Renal pelvis (tissue), 4 donors: ENCODE data around the gene SNN. TPM values are rescaled to one million over a fixed set of nuclear protein-coding genes. Genes with fewer than 3 reads are reported as not detected.

Source experiments
- DNase-seq: peaks from one replicate; pipeline ENCODE4 v3.0.0-alpha.2; 2013
- polyA plus RNA-seq, 3 donors: library from polyadenylated mRNA; unstranded; fragments of 120-200 nt; gene quantifications; one replicate each; pipeline ENCODE4 v1.2.1, GENCODE V29; 2013; ENCODE audit not compliant: insufficient read length in 3 of 3

Gene SNN
- polyA plus RNA-seq, 3 donors = 35.5 to 44.4 (median 38.6) TPM

DNA sequence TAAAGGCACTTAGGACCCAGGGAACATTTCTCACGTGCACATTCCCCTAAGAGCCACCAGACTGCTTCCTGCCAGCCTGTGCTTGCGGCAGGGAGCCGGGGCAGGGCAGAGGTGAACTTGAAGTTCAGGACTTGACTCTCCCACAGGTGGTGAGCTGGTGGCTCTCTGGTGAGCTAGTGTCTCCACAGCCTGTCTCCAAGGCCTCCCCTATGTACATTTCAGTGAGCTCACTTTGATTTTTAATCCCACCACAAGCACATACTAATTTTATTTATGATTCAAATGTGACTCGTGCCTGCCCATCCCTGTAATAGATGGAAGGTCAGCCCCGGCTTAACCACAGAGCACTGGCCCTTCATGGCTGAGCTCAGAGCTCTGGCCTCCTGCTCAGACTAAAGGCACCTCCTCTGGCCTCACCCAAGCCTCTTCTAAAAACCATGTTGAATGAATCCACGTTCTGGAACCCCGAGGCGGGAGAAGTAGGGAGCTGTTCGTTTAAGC lies 9.2 kb downstream of the SNN start:
- no peak for DNase-seq

DNA sequence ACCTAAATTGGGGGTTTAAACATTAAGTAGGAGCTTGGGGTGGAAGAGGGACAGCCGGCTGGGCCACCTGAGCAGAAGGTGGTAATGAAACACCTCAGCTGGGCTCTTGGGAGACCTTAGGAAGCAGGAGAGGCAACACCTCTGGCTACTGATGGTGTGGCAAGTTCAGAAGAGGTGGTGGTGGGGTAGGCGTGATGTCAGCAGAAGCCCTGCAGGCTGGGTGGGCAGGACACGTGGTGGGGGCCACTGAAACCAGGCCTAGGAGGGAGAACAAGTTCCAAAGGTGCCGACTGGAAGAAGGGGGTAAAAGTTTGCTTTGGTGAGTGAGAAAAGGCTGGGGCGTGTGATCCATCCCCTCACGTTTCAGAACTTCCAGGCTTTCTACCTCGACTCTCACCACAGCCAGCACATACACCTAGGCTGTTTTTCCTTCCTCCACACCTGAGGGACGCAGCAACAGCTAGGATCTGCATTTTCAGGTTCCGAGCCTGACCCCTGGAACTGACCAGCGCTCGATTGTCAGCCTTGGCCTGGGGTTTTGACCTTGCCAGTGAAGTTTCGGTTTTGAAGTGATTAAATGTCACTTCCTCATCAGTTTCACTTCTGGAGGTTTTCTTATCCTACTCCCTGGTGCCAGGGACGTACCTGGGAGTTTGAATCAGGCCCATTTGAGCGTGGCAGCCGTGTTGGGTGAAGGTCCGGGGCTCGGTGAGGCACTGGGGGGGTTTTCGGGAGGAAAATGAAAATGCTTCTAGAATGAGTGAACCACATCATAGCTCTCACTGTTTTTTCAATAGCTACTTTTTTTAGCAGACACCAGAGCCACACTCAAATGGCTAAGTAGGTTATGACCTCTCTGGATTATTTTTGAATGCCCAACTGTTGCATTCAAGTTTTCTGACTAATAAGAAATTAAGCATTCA lies 10.0 kb downstream of the SNN start:
- DNase-seq = no peak

DNA sequence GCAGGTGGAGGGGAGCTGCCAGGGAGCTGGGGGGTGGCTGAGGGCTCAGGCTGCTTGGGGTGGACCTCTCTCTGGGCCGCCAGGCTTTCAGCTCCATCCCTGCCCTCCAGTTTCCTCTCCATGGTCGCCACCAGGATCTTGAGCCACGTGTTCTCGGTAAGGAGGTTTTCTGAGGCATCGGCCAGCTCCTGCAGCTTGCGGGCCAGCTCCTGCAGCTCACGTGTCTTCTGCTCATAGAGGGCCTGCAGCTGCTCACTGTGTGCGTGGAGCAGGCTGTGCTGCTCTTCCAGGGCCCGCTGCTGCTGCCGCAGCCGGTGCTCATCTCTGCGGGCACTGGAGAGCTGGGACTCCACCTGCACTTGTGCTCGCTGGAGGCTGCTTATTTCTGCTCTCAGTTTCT lies 11.0 kb downstream of the SNN start:
- no peak for DNase-seq

DNA sequence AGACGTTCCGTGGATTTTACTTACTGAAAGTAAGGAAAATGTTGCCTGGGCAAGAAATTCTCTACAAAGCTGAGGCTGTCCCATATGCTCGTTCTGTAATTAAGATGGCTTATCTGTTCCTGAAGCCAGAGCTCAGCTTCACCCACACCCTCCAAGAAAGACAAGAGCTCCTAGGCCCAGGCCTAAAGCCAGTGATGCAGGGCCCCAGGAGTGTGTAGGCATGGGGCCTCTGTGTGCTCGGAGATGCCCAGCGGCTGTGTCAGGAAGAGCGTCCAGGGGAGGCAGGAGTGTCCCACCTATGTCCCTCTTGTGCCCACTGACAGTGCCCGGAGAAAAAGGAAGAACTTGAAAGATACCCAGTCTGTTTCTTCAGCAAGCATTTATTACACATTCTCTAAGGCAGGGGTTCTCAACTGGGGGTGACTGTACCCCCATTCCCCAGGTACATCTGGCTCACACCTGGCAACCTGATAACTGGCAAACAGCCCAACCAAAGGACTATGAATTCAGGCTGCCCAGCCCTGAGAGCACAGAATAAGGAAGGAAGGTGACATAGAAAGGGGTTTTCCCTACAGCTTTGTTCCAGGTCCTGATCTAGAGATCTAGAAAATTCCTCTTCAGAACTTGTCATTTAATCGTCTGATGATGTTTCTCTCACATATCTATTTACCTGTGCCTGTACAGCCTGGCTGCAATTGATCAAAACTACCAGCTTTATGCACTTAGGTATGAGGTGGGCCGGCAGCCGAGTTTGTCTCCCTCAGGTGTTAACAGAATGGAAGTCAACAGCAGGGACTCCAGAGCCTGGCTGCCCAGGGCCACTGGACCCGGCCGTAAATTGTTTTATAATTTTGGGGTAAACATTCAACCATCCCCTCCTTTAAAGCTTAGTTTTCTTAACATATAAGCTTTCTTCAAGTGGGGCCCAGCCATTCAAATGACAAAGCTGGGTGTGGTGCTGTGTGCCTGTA lies 12.0 kb downstream of the SNN start:
- no peak for DNase-seq

DNA sequence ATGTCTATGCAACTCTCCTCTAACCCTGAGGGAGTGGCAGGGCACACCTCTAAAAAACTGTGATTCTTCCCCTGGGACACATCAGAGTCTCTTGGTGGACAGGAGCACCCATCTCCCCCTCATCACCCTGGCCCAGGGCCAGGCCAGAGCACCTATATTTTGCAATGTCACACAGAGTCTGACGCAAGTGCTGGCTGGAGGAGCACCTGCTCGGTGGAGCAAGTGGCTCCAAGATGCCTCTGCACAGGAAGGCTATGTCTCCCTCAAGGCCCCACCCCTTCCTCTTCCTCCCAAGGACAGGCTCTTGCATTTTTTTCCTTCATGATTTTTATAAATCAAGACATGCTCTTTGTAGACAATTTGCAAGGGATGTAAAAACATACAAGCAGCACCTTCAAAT lies 13.3 kb downstream of the SNN start:
- DNase-seq = no peak

DNA sequence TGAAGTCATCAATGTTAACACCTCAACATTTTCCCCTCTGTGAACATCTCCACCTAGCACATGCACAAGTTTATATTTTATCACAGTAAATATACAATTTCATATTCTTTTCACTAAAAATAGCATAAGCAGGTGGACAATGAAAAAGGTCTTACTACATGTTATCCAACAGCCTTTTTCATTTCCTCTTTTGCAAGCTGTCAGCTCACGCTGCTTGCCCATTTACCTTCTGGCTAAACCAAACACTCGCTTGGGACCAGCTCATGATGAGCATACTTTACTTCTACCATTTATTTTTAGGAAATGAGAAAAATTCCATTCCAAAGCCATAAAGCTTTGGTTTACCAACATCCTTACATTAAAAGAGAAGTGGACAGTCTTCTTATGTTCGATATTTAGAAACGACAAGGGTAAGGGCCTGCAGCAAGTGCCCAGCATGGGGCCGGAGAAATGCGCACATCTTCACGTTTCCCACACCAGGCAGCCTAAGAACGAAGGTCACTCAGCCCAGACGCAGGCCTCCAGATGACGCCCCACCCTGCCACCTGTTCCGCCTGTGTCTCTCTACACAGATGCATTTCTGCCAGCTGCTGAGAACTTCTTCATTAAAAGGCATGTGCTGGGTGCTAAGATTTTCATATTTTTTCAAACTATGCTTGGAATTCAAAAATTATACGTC lies 13.9 kb downstream of the SNN start:
- no peak for DNase-seq

DNA sequence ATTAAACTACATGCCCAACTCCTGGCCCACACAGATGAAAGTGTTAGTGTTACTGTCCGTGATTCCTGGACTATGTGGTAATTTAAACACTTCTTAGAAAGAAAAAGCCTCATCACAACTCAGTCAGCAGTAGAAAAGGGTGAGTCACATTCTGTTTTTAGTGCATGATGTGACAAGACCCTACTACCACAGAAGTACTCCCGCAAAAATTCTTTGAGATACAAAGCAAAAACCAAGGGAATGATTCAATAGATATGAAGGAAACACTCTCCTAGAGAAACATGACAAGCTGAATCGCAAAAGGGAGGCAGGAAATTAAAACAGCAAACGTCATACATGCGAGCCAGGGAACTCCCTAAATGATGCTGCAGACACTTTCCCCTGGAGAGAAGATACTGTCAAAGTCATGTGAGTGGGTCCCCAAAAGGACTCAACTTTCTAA lies 14.4 kb downstream of the SNN start:
- no peak for DNase-seq

DNA sequence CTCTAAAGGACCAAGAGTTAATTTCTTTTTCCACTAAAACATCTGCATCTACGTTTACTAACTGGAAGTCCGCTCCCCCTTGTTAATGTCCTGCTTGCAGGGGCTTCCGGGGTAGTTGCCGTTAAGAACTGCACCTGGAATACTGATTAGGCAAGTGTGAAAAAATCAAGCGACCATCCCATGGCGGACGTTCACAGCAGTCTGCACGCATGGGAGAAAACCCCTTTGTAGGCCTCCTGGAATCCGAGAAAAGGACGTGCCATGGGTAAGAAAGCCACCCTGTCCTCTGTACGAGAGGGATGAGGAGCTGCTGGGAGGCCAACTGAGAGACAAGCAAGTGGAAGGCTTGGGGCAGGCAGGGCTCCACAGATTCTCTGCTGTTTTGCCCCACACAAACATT lies 14.9 kb downstream of the SNN start:
- no peak for DNase-seq

DNA sequence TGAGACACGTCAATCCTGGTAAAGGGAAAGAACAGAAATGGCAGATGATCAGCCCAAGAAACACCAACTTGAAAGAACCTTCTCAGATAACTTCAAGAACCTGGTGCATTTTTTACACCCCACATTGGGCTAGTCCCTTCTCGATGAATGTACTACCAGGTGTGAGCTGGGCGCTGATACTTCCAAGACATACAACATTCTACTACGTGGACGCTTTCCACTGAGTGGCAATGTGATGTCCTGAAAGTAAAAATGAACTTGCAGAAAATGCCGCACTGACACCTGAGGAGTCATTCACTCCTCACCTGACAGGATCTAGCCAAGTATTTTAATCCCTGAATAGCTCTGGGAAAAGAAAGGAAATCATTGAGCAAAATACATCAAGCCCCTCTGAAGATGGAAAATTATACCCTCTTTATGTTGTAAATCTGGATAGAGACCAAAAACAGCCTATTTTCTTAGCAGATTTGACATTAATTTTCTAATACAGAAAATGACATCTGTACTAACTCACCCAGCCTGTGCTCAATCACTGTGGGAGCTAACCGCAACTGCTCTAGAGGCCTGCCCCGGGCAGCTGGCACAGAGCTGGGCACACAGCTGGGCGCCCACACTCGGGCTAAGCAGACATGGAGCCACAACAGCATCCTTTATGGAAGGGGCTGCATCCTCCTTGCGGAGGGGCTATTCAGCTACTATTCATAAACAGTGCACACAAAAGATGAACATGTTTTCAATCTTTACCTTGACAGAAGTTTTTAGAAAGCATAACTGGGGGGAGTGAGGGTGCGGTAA lies 16.2 kb downstream of the SNN start:
- DNase-seq = no peak

DNA sequence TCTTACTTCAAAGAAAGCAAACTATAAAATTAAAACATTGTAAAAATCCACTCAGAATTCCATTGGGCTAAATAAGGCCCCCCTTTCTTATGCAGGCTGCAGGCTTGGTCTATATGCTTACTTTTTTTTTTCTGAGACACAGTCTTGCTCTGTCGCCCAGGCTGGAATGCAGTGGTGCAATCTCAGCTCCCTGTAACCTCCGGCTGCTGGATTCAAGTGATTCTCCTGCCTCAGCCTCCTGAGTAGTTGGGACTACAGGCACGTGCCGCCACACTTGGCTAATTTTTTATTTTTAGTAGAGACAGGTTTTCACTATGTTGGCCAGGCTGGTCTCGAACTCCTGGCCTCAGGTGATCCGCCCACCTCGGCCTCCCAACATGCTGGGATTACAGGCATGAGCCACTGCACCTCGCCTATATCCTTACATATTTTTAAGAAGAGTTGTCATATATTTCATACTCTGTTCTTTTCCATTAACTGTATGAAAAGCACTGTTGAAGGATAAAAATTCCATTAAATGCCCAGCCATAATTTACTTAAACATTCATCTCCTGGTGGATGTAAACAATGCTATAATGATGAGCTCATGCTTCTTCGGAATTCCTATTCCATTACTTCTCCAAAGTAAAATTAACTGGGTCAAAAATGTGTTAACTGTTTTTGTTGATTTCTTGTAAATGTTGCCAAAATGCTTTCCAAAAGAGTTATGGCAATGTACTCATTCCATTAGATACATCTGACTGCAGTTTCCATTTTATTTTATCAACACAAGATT lies 17.8 kb downstream of the SNN start:
- no peak for DNase-seq

DNA sequence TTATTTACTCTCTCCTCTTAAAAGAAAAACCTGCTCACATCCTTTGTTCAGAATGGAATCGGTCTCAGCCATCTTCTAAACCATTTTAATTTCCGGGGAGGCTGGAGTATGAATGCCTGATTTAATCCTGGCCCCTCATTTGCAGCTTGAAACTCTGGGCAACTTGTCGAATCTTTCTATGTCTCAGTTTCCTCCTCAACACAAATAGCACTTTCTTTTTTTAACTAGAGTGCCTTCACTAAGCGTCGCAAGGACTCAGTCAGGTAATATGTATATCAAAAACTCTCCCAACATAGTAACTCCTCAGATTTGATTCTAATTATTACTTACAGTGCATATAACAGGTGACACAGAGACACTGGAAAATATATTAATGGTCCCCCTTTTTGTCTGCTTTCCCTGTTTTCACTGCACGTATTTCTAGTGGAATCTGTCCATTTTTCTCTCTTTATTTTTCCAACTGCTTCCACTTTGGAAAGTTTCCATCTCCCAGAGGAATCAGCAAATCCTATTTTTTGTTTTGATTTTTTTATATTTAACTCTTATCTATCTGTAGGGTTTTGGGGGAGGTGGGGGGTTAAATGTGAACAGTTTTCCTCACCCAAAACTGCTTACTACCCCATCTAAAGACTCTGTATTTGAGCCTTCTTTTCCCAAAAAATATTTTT lies 18.6 kb downstream of the SNN start:
- no peak for DNase-seq

DNA sequence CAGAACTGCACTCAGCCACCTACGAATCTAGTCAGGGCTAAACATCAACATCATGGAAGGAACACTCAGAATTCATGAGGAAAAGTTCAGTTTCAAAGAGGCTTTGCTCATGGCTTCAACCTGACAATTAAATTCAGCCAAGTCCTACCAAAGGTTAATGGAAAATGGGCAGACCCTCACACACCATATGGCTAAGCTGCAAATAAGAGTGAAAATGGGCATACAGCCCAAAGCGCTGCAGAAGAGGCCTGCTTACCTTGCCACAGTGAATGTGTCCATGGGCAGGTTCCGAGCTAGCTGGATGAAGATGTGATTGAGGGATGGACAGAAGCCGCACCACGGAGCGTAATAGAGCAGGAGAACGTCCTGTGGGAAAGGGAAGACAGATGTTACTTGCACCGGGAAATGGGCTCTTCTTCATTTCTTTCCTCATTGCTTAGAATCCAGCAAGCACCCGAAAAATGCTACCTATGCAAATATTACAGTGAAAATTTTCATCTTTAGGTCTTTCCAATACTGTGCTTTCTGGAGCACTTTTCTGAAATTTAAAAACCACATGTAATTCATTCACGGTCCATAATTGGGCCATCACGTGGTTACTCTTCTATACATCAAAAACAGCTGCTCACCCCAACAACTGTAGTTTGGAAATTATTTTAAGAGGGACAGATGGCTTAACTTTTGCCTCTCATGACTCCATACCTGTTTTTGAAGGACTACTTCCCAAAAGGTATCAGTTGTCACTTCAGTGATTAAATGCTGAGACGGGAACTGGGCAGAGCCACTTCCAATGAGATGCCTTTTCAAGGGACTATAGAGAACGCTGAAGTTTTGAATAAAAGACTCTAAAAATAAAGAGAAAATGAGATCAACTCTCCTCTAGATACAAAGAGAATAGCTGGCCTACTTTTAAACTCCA lies 19.6 kb downstream of the SNN start:
- DNase-seq = no peak

DNA sequence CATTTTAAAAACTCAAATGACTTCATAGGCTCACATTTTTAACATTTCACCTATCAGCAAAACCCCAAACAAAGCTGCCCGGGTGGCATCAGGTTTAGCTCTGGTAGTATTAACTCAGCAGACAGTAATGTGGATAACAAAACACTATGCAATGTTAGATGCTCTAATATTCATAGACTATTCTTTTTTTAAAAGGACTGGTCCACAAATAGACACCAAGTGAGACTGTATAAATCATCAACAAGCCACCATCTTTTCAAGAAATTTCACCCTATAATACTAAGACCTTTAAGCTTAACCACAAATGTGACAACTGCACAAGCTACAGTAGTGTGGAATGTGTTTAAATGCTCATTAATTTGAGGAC lies 20.2 kb downstream of the SNN start:
- DNase-seq = no peak

DNA sequence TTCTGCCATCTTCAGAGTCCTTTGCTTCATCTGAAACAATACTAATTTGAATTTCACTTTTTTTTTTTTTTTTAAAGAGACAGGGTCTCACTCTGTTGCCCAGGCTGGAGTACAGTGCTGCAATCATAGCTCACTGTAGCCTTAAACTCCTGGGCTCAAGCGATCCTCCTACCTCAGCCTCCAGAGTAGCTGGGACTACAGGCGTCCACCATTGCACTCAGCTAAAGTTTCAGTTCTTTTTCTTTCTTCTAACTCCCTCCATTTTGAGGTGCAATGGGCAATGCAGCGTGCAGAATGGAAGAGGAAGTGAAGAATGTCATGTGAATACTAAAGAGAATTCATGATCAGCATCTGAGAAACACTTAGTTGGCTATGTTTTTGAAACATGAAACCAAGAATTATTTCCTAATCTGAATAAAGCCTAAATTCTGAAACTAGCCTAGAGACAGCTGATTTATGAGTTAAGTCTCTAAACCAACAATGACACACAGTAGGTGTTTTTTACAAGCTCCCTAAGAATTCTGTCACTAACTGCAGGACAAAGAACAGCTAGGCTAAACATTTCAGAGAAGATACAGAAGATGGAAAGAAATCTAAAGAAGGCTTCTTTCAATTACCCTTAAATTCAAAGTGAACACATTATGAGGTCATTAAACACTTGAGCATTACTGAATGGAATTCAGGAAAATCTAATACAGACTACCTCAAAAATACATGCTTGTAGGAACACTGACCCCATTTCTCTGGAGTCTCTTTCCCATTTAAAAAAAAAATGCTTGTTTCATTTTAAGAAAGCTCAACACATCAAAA lies 21.0 kb downstream of the SNN start:
- no peak for DNase-seq

DNA sequence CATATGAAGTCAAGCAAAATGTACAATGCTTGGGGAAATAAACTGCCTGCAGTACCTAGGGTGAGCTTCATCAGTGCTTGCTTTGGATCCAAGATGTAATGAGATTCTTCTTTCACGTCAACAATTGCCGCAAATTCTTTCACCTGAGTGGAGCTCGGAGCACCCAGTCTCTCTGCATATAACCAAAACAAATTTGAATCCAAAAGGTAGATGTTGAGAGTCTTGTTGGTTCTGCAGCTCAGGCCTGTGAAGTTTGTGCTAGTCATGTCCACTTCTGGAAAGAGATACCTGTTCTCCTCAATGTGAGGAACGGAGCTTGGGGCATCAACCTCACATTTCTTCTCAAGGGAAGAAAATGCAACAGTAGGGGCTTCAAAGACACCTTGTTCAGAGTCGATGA lies 23.0 kb downstream of the SNN start:
- no peak for DNase-seq

DNA sequence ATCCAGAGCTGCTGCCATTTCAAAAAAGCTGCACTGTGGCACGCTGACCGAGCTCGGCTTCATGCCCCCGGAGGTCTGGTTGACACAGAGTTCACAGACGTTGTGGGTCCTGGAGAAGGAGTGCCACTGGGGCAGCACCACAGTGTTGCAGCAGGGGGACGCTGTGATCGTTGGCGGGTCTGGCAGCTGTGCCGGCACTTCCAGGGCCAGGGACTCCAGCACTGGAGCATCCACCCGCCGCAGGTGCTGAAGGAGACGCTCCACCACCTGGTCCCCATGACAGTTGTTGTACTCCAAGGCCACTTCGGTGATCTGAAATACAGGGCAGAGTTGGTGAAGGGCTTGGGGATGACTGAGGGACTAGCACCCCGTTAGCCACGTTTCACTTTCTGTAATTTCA lies 23.5 kb downstream of the SNN start:
- DNase-seq = no peak

DNA sequence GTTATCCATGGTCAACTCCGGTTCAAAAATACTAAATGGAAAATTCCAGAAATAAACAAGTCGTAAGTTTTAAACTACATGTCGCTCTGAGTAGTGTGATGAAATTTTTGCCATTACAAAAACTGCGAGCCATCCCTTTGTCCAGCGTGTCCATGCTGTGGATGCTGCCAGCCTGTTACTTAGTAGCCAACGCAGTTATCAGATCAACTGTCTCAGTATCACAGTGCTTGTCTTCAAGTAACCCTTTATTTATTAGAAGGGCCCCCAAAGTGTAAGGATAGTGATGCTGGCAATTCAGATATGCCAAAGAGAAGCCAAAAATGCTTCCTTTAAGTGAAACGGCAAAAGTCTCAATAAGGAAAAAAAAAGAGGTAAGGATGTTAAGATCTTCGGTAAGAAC lies 23.9 kb downstream of the SNN start:
- no peak for DNase-seq

DNA sequence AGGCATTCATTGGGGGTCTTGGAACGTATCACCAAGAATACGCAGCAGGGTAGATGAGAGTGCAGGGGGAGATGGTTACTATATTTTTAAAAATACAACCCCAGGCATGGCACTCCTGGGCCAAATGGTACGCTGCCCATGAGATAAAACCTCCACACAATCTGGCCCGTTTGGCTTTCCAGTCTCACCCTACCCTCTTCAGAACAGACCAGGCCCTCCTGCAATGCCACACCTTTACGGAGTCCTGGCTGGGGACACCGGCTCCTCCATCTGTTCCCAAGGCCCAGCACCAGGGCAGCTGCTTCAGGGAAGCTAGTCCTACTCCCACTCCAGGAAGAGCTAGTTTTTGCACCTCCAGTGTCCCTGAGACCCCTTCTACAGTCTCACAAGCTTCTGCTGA lies 24.4 kb downstream of the SNN start:
- no peak for DNase-seq
